ENCODE data around the gene THEMIS.

THEMIS gene

GRCh38 chr6:127937747-127938146, 36.9 kb upstream of the THEMIS start:
- no peak for DNase-seq (ENCODE audit: low read depth in 1 of 2, low spot score in 1 of 2)
- TF ChIP-seq CTCF (IDR thresholded peaks at IDR 0.05; ENCODE audit: insufficient read depth, low read length) (no peak), POLR2AphosphoS5 (IDR thresholded peaks at IDR 0.05; ENCODE audit: low read depth) (no peak), REST (IDR thresholded peaks at IDR 0.05; ENCODE audit: insufficient replicate concordance, low read depth) (no peak), SPI1 (IDR thresholded peaks at IDR 0.05; ENCODE audit: borderline replicate concordance, low read depth) (no peak)
- H3K27ac ChIP-seq (replicated peaks), result no peak overlapping the region
- no peak overlapping the region for H3K4me3 ChIP-seq (replicated peaks; ENCODE audit: insufficient read depth, low read length)
- no peaks in the 10 kb centered on the region for H3K27me3 ChIP-seq (ENCODE audit: insufficient read depth, poor library complexity, severe bottlenecking)

GRCh38 chr6:127937102-127937501, 36.2 kb upstream of the THEMIS start:
- no peak for TF ChIP-seq SPI1 (IDR thresholded peaks at IDR 0.05; ENCODE audit: borderline replicate concordance, low read depth)
- no peak for TF ChIP-seq REST (IDR thresholded peaks at IDR 0.05; ENCODE audit: insufficient replicate concordance, low read depth)
- no peak for TF ChIP-seq POLR2AphosphoS5 (IDR thresholded peaks at IDR 0.05; ENCODE audit: low read depth)
- TF ChIP-seq CTCF (IDR thresholded peaks at IDR 0.05; ENCODE audit: insufficient read depth, low read length), result no peak
- TF ChIP-seq GABPA (IDR thresholded peaks at IDR 0.05; ENCODE audit: low read depth), result no peak
- no peak for DNase-seq (ENCODE audit: low read depth in 1 of 2, low spot score in 1 of 2)
- Histone ChIP-seq H3K27ac (replicated peaks) (no peak overlapping the region), H3K27me3 (ENCODE audit: insufficient read depth, poor library complexity, severe bottlenecking) (no peaks in the 10 kb centered on the region), H3K4me3 (replicated peaks; ENCODE audit: insufficient read depth, low read length) (no peak overlapping the region)

GRCh38 chr6:127934956-127935355, 34.1 kb upstream of the THEMIS start:
- Histone ChIP-seq H3K27ac (replicated peaks) (no peak overlapping the region), H3K27me3 (ENCODE audit: insufficient read depth, poor library complexity, severe bottlenecking) (no peaks in the 10 kb centered on the region), H3K4me3 (replicated peaks; ENCODE audit: insufficient read depth, low read length) (no peak overlapping the region)
- no peak for DNase-seq (ENCODE audit: low read depth in 1 of 2, low spot score in 1 of 2)
- TF ChIP-seq SPI1 (IDR thresholded peaks at IDR 0.05; ENCODE audit: borderline replicate concordance, low read depth) (no peak), GABPA (IDR thresholded peaks at IDR 0.05; ENCODE audit: low read depth) (no peak), CTCF (IDR thresholded peaks at IDR 0.05; ENCODE audit: insufficient read depth, low read length) (no peak)

Data from HL-60 (cell line).